K562 (cell line): ENCODE results near the gene ZNF74. TPM values are rescaled to one million over a fixed set of nuclear protein-coding genes. Genes with fewer than 3 reads are reported as not detected.

Experiments
- GABPB2 ChIP-seq: fragments of 250-450 bp; sonication (Bioruptor Pico); conservative IDR thresholded peaks from 2 replicates; pipeline ENCODE4 v1.5.1; 2021; ENCODE audit warnings: mild to moderate bottlenecking
- HOXB6 ChIP-seq: fragments of 250-450 bp; sonication (Bioruptor Pico); IDR thresholded peaks from 2 replicates; pipeline ENCODE4 v1.5.1; 2022; ENCODE audit warnings: mild to moderate bottlenecking, borderline replicate concordance
- ILK ChIP-seq: fragments of 450-650 bp; IDR thresholded peaks from 2 replicates; pipeline ENCODE4 v1.6.1; 2016; ENCODE audit warnings: missing genetic modification characterization, low read depth, mild to moderate bottlenecking, missing compliant biosample characterization, moderate library complexity, borderline replicate concordance
- MAFG ChIP-seq: fragments of 450-650 bp; conservative IDR thresholded peaks from 2 replicates; pipeline ENCODE4 v1.6.1; 2016; ENCODE audit warnings: missing genetic modification characterization, missing compliant biosample characterization
- MTF1 ChIP-seq: fragments of 250-450 bp; sonication (Bioruptor Pico); IDR thresholded peaks from 2 replicates; pipeline ENCODE4 v1.9.0; 2021; ENCODE audit warnings: moderate library complexity, mild to moderate bottlenecking, inconsistent platforms, borderline replicate concordance
- NCOA1 ChIP-seq: fragments of 450-650 bp; IDR thresholded peaks from 2 replicates; pipeline ENCODE4 v1.6.1; 2016; ENCODE audit warnings: low read depth
- NCOR1 ChIP-seq: fragments of 450-650 bp; IDR thresholded peaks from 2 replicates; pipeline ENCODE4 v1.6.1; 2016; ENCODE audit warnings: mild to moderate bottlenecking, moderate library complexity
- NR4A1 ChIP-seq, 2 experiments: fragments of 250-450 bp in 1 of 2; fragments of 450-650 bp in 1 of 2; sonication (Bioruptor Pico) in 1 of 2; IDR thresholded peaks; 2 replicates each; pipeline versions ENCODE4 v1.4.0 to v1.6.1; 2016 to 2020; ENCODE audit warnings: mild to moderate bottlenecking in 2 of 2, missing compliant biosample characterization in 1 of 2, missing genetic modification characterization in 1 of 2, moderate library complexity in 1 of 2
- PTTG1 ChIP-seq: fragments of 450-650 bp; IDR thresholded peaks from 2 replicates; pipeline ENCODE4 v1.6.1; 2016; ENCODE audit warnings: low read depth, mild to moderate bottlenecking, missing genetic modification characterization, missing compliant biosample characterization
- RBM25 ChIP-seq: fragments of 200-400 bp; formaldehyde crosslinking; IDR thresholded peaks from 2 replicates; pipeline ENCODE4 v1.6.1; 2018; ENCODE audit warnings: low read length, low read depth, moderate library complexity; ENCODE audit not compliant: severe bottlenecking
- SETDB1 ChIP-seq: IDR thresholded peaks from one replicate; pipeline ENCODE4 v1.6.1; 2012; ENCODE audit warnings: low read length, control low read depth, inconsistent platforms
- SIN3A ChIP-seq, 2 experiments: fragments of 150-350 bp in 1 of 2; IDR thresholded peaks; 2 replicates each; pipeline ENCODE4 v1.6.1; 2011 to 2016; ENCODE audit warnings: borderline replicate concordance in 2 of 2, low read depth in 2 of 2, low read length in 2 of 2, mild to moderate bottlenecking in 2 of 2, moderate library complexity in 2 of 2; ENCODE audit not compliant: control insufficient read depth in 1 of 2
- SIRT6 ChIP-seq: IDR thresholded peaks from one replicate; pipeline ENCODE4 v1.6.1; 2012; ENCODE audit warnings: low read depth, mild to moderate bottlenecking, control low read depth, inconsistent platforms, low read length, moderate library complexity
- SMARCA5 ChIP-seq: fragments of 450-650 bp; IDR thresholded peaks from 2 replicates; pipeline ENCODE4 v1.6.1; 2016
- SPI1 ChIP-seq: IDR thresholded peaks from 2 replicates; pipeline ENCODE4 v1.6.1; 2011; ENCODE audit warnings: low read depth, low read length, control low read depth, borderline replicate concordance
- TAL1 ChIP-seq: fragments of 450-650 bp; IDR thresholded peaks from 2 replicates; pipeline ENCODE4 v1.6.1; 2016; ENCODE audit warnings: mild to moderate bottlenecking
- TARDBP ChIP-seq: fragments of 450-650 bp; IDR thresholded peaks from 2 replicates; pipeline ENCODE4 v1.6.1; 2016
- TBL1XR1 ChIP-seq, 2 experiments: IDR thresholded peaks; 2 replicates each; pipeline ENCODE4 v1.6.1; 2012; ENCODE audit warnings: improper control_type of control experiment in 2 of 2, low read length in 2 of 2, mild to moderate bottlenecking in 1 of 2
- YY1 ChIP-seq, 3 experiments: IDR thresholded peaks; 2 replicates each; pipeline ENCODE4 v1.6.1; 2011; ENCODE audit warnings: low read length in 2 of 3, mild to moderate bottlenecking in 2 of 3, moderate library complexity in 2 of 3, borderline replicate concordance in 1 of 3, control low read depth in 1 of 3, low read depth in 1 of 3; ENCODE audit not compliant: insufficient read depth in 3 of 3, insufficient replicate concordance in 2 of 3, control insufficient read depth in 1 of 3, insufficient read length in 1 of 3; ENCODE audit errors: extremely low read depth in 1 of 3
- ZNF239 ChIP-seq: fragments of 250-450 bp; sonication (Bioruptor Pico); IDR thresholded peaks from 2 replicates; pipeline ENCODE4 v1.4.0; 2020; ENCODE audit warnings: mild to moderate bottlenecking
- ZNF589 ChIP-seq: fragments of 200-800 bp; sonication (Bioruptor generic); IDR thresholded peaks from 2 replicates; pipeline ENCODE4 v1.6.1; 2016; ENCODE audit warnings: low read depth, missing genetic modification characterization, missing compliant biosample characterization
- ZNF695 ChIP-seq: fragments of 450-650 bp; formaldehyde crosslinking; IDR thresholded peaks from 2 replicates; pipeline ENCODE4 v1.4.0; 2020; ENCODE audit warnings: mild to moderate bottlenecking, moderate library complexity
- polyA plus RNA-seq, 8 experiments: library from polyadenylated mRNA; depleted of rRNA in 4 of 8; stranded (reverse) in 5 of 8; unstranded in 3 of 8; fragments of >200 nt; fragmentation: Nextera tagmentation in 2 of 8; fragmentation: Illumina TruSeq in 1 of 8; extraction: Ambion mirVana in 2 of 8; extraction: Trizol in 1 of 8; gene quantifications; 2 replicates each; pipeline versions ENCODE4 v1.2.1 to v1.2.3, GENCODE V29; 2011 to 2014; ENCODE audit warnings: inconsistent platforms in 1 of 8, missing spikeins in 1 of 8
- total RNA-seq, 7 experiments: library from RNA; depleted of rRNA in 6 of 7; stranded (reverse); fragments of >200 nt in 6 of 7; fragmentation: Illumina TruSeq in 2 of 7; extraction: Trizol in 2 of 7; gene quantifications; 2 replicates each; pipeline versions ENCODE4 v1.2.1 to v1.2.3, GENCODE V29; 2011 to 2021; ENCODE audit warnings: low replicate concordance in 1 of 7
- TF ChIP-seq, protein P1 (sequence below): fragments of 450-650 bp; IDR thresholded peaks from one replicate; pipeline ENCODE4 v1.6.1; 2018; ENCODE audit warnings: mild to moderate bottlenecking, moderate library complexity; ENCODE audit not compliant: partially characterized antibody
- TF ChIP-seq, protein P2 (sequence below): sonication (generic); formaldehyde crosslinking; IDR thresholded peaks from 2 replicates; pipeline ENCODE4 v1.8.0; 2023; ENCODE audit warnings: mild to moderate bottlenecking, missing genetic modification reagents
- TF ChIP-seq, protein P3 (sequence below): sonication (generic); formaldehyde crosslinking; IDR thresholded peaks from 2 replicates; pipeline ENCODE4 v1.8.0; 2022; ENCODE audit warnings: mild to moderate bottlenecking, missing genetic modification reagents

ZNF74 gene
- total and polyA plus RNA-seq, 9 of the 15 experiments (the other 6 are each of a cell fraction or from before 2014, with no cell fraction given), result 2.4 to 53.5 (median 31.5) TPM

DNA sequence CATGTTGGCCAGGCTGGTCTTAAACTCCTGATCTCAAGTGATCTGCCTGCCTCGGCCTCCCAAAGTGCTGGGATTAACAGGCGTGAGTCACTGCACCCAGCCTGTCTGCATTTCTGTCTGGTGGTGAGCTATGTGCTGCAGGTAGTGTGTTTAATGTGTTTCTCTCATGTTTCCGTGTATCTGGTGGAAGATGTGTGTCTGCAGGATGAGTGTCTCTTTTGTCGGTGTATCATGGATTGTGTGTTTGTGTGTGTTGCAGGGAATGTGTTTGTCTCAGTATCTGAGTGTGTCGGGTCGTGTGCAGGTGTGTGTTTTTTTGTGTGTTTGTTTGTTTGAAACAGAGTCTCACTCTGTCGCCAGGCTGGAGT lies 27.5 kb downstream of the ZNF74 start (continued):
- TF ChIP-seq TBL1XR1 (IDR thresholded peaks at IDR 0.05; ENCODE audit: low read length in 2 of 2), result no peak
- TF ChIP-seq NR4A1 (CRISPR knock-in tag; IDR thresholded peaks at IDR 0.05), result no peak
- no peak for TF ChIP-seq NR4A1 (tag; IDR thresholded peaks at IDR 0.05)
- TF ChIP-seq NCOA1, result no peak; the same call in 1 of the 2 replicates
- TF ChIP-seq ZNF239 (CRISPR knock-in tag), result no peak
- TF ChIP-seq GABPB2 (CRISPR knock-in tag), result no peak
- no peak for TF ChIP-seq PTTG1 (tag)
- TF ChIP-seq YY1 (IDR thresholded peaks at IDR 0.05; ENCODE audit: borderline replicate concordance in 1 of 3, control insufficient read depth in 1 of 3, extremely low read depth in 1 of 3, insufficient read depth in 3 of 3, insufficient read length in 1 of 3, insufficient replicate concordance in 2 of 3, low read depth in 1 of 3, low read length in 2 of 3), result no peak
- TF ChIP-seq, protein P1, sequence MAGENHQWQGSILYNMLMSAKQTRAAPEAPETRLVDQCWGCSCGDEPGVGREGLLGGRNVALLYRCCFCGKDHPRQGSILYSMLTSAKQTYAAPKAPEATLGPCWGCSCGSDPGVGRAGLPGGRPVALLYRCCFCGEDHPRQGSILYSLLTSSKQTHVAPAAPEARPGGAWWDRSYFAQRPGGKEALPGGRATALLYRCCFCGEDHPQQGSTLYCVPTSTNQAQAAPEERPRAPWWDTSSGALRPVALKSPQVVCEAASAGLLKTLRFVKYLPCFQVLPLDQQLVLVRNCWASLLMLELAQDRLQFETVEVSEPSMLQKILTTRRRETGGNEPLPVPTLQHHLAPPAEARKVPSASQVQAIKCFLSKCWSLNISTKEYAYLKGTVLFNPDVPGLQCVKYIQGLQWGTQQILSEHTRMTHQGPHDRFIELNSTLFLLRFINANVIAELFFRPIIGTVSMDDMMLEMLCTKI, result no peak
- no peak for TF ChIP-seq ZNF589 (CRISPR knock-in tag)
- no peak for TF ChIP-seq RBM25
- TF ChIP-seq, protein P2, sequence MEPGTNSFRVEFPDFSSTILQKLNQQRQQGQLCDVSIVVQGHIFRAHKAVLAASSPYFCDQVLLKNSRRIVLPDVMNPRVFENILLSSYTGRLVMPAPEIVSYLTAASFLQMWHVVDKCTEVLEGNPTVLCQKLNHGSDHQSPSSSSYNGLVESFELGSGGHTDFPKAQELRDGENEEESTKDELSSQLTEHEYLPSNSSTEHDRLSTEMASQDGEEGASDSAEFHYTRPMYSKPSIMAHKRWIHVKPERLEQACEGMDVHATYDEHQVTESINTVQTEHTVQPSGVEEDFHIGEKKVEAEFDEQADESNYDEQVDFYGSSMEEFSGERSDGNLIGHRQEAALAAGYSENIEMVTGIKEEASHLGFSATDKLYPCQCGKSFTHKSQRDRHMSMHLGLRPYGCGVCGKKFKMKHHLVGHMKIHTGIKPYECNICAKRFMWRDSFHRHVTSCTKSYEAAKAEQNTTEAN (CRISPR knock-in tag), result no peak
- no peak for TF ChIP-seq MTF1 (CRISPR knock-in tag)
- TF ChIP-seq SMARCA5, result peak; percentile 59
- TF ChIP-seq MAFG (tag), result no peak
- no peak for TF ChIP-seq SIN3A (IDR thresholded peaks at IDR 0.05; ENCODE audit: borderline replicate concordance in 2 of 2, control insufficient read depth in 1 of 2, low read depth in 2 of 2, low read length in 2 of 2)
- no peak for TF ChIP-seq ZNF695
- TF ChIP-seq, protein P3, sequence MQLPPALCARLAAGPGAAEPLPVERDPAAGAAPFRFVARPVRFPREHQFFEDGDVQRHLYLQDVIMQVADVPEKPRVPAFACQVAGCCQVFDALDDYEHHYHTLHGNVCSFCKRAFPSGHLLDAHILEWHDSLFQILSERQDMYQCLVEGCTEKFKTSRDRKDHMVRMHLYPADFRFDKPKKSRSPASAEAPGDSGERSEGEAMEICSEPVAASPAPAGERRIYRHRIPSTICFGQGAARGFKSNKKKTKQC, result no peak
- TF ChIP-seq TARDBP, result no peak
- no peak for TF ChIP-seq SIRT6
- TF ChIP-seq NCOR1, result no peak
- no peak for TF ChIP-seq HOXB6 (CRISPR knock-in tag)
- no peak; the same call in 1 of the 2 replicates for TF ChIP-seq TAL1
- TF ChIP-seq SETDB1, result no peak
- TF ChIP-seq ILK (tag), result no peak
- TF ChIP-seq SPI1, result no peak
